Measurements from ENCODE around the gene FAM107B.

Gene FAM107B

DNA sequence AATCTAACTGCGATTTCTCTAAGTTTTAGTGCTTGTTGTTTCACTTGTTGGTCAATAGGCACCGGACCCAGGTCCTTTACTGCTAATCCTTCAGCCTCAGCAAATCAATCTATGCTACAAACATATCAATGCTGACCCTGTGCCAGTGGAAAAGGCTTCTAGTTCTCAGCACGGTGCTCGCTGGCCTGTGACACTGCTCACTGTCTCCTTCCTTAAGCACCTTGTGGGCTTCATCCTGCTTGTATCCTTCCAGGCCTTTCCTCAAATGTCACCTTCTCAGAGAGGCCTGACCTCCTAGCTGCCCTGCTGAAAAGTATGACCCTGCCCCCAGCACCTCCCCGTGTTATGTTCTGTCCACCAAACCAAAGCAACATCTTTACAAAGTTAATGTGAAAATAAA, 242.7 kb downstream of the FAM107B start:
- H3K27me3 ChIP-seq: no peaks in the 10 kb centered on the region
- no peak overlapping the region for H3K4me3 ChIP-seq (ENCODE audit: low read depth in 1 of 2, low read length in 1 of 2)
- TF ChIP-seq, protein P1, sequence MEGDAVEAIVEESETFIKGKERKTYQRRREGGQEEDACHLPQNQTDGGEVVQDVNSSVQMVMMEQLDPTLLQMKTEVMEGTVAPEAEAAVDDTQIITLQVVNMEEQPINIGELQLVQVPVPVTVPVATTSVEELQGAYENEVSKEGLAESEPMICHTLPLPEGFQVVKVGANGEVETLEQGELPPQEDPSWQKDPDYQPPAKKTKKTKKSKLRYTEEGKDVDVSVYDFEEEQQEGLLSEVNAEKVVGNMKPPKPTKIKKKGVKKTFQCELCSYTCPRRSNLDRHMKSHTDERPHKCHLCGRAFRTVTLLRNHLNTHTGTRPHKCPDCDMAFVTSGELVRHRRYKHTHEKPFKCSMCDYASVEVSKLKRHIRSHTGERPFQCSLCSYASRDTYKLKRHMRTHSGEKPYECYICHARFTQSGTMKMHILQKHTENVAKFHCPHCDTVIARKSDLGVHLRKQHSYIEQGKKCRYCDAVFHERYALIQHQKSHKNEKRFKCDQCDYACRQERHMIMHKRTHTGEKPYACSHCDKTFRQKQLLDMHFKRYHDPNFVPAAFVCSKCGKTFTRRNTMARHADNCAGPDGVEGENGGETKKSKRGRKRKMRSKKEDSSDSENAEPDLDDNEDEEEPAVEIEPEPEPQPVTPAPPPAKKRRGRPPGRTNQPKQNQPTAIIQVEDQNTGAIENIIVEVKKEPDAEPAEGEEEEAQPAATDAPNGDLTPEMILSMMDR (IDR thresholded peaks at IDR 0.05): no peak
- peaks cover 48% of the 10 kb centered on the region for H3K36me3 ChIP-seq
- no peaks in the 10 kb centered on the region for H3K9me3 ChIP-seq
- peak overlapping the region; percentile 95 for H3K27ac ChIP-seq
- peaks cover 19 to 20% of the 10 kb centered on the region in 2 experiments for H3K4me1 ChIP-seq (ENCODE audit: control insufficient read depth in 1 of 2, insufficient read depth in 1 of 2, low read depth in 1 of 2, low read length in 1 of 2)

- peaks cover 63% of the 10 kb centered on the region for H3K36me3 ChIP-seq
- TF ChIP-seq, protein P1 (IDR thresholded peaks at IDR 0.05): no peak
Measured at GRCh38 chr10:14530465-14530864, 244.2 kb downstream of the FAM107B start.

DNA sequence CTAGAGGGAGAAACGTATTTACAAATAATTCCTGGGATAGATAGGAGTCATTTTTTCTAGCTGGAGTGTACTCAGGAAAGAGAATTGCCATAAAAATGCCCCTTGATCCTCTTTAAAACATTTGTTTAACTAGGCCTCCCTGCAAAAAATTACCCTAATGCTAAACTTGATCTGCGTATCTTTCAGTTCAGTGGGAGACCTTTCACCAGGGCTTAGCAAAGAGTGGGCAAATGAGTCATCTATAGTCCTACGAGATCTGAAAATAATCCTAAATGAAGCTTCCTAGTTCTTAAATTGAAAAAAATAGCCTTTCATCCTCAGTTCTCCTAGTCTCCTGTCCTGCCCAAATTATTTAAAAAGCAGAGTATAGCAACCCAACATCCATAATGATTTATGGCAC, 245.3 kb downstream of the FAM107B start:
- TF ChIP-seq, protein P1 (IDR thresholded peaks at IDR 0.05): no peak
- Histone ChIP-seq H3K9me3 (no peaks in the 10 kb centered on the region), H3K36me3 (peaks cover 58% of the 10 kb centered on the region), H3K27me3 (no peaks in the 10 kb centered on the region), H3K27ac (peak overlapping the region; percentile 57), H3K4me1 (ENCODE audit: control insufficient read depth in 1 of 2, insufficient read depth in 1 of 2, low read depth in 1 of 2, low read length in 1 of 2) (peaks cover 12 to 13% of the 10 kb centered on the region in 2 experiments), H3K4me3 (ENCODE audit: low read depth in 1 of 2, low read length in 1 of 2) (no peak overlapping the region)

More at GRCh38 chr10:14530465-14530864, 244.2 kb downstream of the FAM107B start:
- H3K4me3 ChIP-seq (ENCODE audit: low read depth in 1 of 2, low read length in 1 of 2): no peak overlapping the region
- no peaks in the 10 kb centered on the region for H3K27me3 ChIP-seq
- no peaks in the 10 kb centered on the region for H3K9me3 ChIP-seq
- peaks cover 4 to 5% of the 10 kb centered on the region in 2 experiments for H3K4me1 ChIP-seq (ENCODE audit: control insufficient read depth in 1 of 2, insufficient read depth in 1 of 2, low read depth in 1 of 2, low read length in 1 of 2)
- peak overlapping the region; percentile 57 for H3K27ac ChIP-seq

GRCh38 chr10:14528450-14528849, 246.2 kb downstream of the FAM107B start:
- H3K27me3 ChIP-seq: no peaks in the 10 kb centered on the region
- peaks cover 20% of the 10 kb centered on the region in 2 experiments for H3K4me1 ChIP-seq (ENCODE audit: control insufficient read depth in 1 of 2, insufficient read depth in 1 of 2, low read depth in 1 of 2, low read length in 1 of 2)
- H3K27ac ChIP-seq: peak overlapping the region; percentile 38
- TF ChIP-seq, protein P1 (IDR thresholded peaks at IDR 0.05): no peak
- no peak overlapping the region for H3K4me3 ChIP-seq (ENCODE audit: low read depth in 1 of 2, low read length in 1 of 2)
- H3K36me3 ChIP-seq: peaks cover 51% of the 10 kb centered on the region
- no peaks in the 10 kb centered on the region for H3K9me3 ChIP-seq

DNA sequence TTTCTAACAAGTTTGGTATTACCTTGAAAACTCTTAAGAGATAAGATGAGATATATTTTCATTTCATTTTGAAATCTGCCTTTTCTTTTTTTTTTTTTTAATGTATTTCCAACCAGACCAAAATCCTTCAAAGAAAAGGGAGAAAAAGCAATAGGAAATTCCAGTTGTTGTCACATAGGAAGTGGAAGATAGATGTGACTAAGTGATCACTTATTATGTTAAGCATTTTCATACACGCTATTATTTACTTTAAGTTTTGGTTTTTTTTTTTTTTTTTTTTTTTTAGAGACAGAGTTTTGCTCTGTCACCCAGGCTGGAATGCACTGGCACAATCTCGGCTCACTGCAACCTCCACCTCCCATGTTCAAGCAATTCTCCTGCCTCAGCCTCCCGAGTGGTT, 246.8 kb downstream of the FAM107B start:
- peaks cover 45% of the 10 kb centered on the region for H3K36me3 ChIP-seq
- H3K4me1 ChIP-seq (ENCODE audit: control insufficient read depth in 1 of 2, insufficient read depth in 1 of 2, low read depth in 1 of 2, low read length in 1 of 2): peaks cover 23 to 24% of the 10 kb centered on the region in 2 experiments
- H3K27ac ChIP-seq: peak overlapping the region; percentile 54
- no peaks in the 10 kb centered on the region for H3K9me3 ChIP-seq
- H3K4me3 ChIP-seq (ENCODE audit: low read depth in 1 of 2, low read length in 1 of 2): no peak overlapping the region
- H3K27me3 ChIP-seq: no peaks in the 10 kb centered on the region
- TF ChIP-seq, protein P1 (IDR thresholded peaks at IDR 0.05): no peak
